Fibroblast of lung (primary cell): ENCODE measurements around the gene NUP93. TPM values are rescaled to one million over a fixed set of nuclear protein-coding genes. Genes with fewer than 3 reads are reported as not detected.

Source experiments
- DNase-seq, 2 donors: peaks; one replicate each; pipeline versions ENCODE4 v3.0.0 to v3.0.0-alpha.2; 2010; ENCODE audit warnings: low read depth in 2 of 2
- H2AFZ ChIP-seq: 2 replicates; pipeline ENCODE4 v1.5.1; 2012; ENCODE audit warnings: low read length, control low read depth, inconsistent platforms
- H3K27ac ChIP-seq: 2 replicates; pipeline ENCODE4 v1.5.1; 2011; ENCODE audit warnings: low read length, control low read depth; ENCODE audit not compliant: insufficient read depth
- H3K27me3 ChIP-seq: 2 replicates; pipeline ENCODE4 v1.5.1; 2011; ENCODE audit warnings: mild to moderate bottlenecking, low read length; ENCODE audit not compliant: control insufficient read depth, insufficient read depth
- H3K36me3 ChIP-seq: 2 replicates; pipeline ENCODE4 v1.5.1; 2011; ENCODE audit warnings: low read length; ENCODE audit not compliant: control insufficient read depth, insufficient read depth
- H3K4me1 ChIP-seq: 2 replicates; pipeline ENCODE4 v1.5.1; 2011; ENCODE audit warnings: low read length; ENCODE audit not compliant: control insufficient read depth, insufficient read depth; ENCODE audit errors: extremely low read depth
- H3K4me2 ChIP-seq: 2 replicates; pipeline ENCODE4 v1.5.1; 2011; ENCODE audit warnings: low read length, control low read depth; ENCODE audit not compliant: insufficient read depth; ENCODE audit errors: extremely low read depth
- H3K4me3 ChIP-seq, 4 experiments: fragments of 200-600 bp in 1 of 4; sonication (generic) in 1 of 4; replicated peaks in 1 of 4; 2 replicates each; pipeline ENCODE4 v1.5.1; 2011 to 2016; ENCODE audit warnings: low read length in 4 of 4, low read depth in 3 of 4, mild to moderate bottlenecking in 3 of 4, control low read depth in 2 of 4, inconsistent platforms in 1 of 4, mixed read lengths in 1 of 4; ENCODE audit not compliant: insufficient read depth in 1 of 4; ENCODE audit errors: control extremely low read depth in 1 of 4
- H3K79me2 ChIP-seq: 2 replicates; pipeline ENCODE4 v1.5.1; 2012; ENCODE audit warnings: mild to moderate bottlenecking, low read length, inconsistent platforms; ENCODE audit not compliant: control insufficient read depth, insufficient read depth
- H3K9ac ChIP-seq: 2 replicates; pipeline ENCODE4 v1.5.1; 2011; ENCODE audit warnings: mild to moderate bottlenecking, low read length, control low read depth; ENCODE audit not compliant: insufficient read depth
- H3K9me3 ChIP-seq: 2 replicates; pipeline ENCODE4 v1.5.1; 2012; ENCODE audit warnings: low read depth, low read length; ENCODE audit not compliant: control insufficient read depth, insufficient read depth
- H4K20me1 ChIP-seq: 2 replicates; pipeline ENCODE4 v1.5.1; 2011; ENCODE audit warnings: low read length; ENCODE audit not compliant: control insufficient read depth, insufficient read depth; ENCODE audit errors: extremely low read depth
- EZH2 ChIP-seq: IDR thresholded peaks from 2 replicates; pipeline ENCODE4 v1.5.1; 2012; ENCODE audit warnings: low read length, control low read depth, mild to moderate bottlenecking; ENCODE audit errors: missing control alignments
- polyA plus RNA-seq, 2 donors: library from polyadenylated mRNA; depleted of rRNA in 1 of 2; stranded (reverse) in 1 of 2; unstranded in 1 of 2; fragments of >200 nt; gene quantifications; 2 replicates each; pipeline ENCODE4 v1.2.1, GENCODE V29; 2011 to 2012; ENCODE audit warnings: missing spikeins in 1 of 2
- total RNA-seq: library from RNA; depleted of rRNA; stranded (reverse); fragments of >200 nt; gene quantifications from 2 replicates; pipeline ENCODE4 v1.2.1, GENCODE V29; 2014
- TF ChIP-seq, protein P1 (sequence below), 2 donors: IDR thresholded peaks in 1 of 2; conservative IDR thresholded peaks in 1 of 2; 1 replicate in 1 of 2; 2 replicates in 1 of 2; pipeline ENCODE4 v1.5.1; 2011 to 2012; ENCODE audit warnings: low read length in 2 of 2, control low read depth in 1 of 2, inconsistent platforms in 1 of 2, low read depth in 1 of 2, mild to moderate bottlenecking in 1 of 2

Gene NUP93
- total and polyA plus RNA-seq, 2 donors (not counting 1 experiment from before 2014, with no cell fraction given), result 37.6 to 42.9 TPM

DNA sequence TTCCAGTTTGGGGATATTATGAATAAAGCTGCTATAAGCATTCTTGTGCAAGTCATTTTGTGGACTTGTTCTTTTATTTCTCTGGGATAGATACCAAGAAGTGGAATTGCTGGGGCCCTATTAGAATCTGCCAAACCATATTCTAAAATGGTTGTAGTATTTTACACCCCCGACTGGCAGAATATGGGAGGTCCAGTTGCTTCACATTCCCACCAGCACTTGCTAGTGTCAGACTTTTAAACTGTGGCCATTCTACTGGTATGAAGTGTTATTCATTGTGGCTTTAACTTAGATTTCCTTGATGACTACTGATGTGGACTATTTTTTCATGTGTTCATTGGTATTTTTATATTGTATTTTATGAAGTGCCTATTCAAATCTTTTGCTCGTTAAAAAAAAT is 18.1 kb upstream of the NUP93 start:
- no peak overlapping the region for H3K27ac ChIP-seq
- no peak overlapping the region for H2AFZ ChIP-seq
- H3K4me1 ChIP-seq, result no peaks in the 10 kb centered on the region
- H3K9ac ChIP-seq, result no peak overlapping the region
- no peak overlapping the region for H3K4me2 ChIP-seq
- no peak overlapping the region for H3K4me3 ChIP-seq
- no peak for TF ChIP-seq EZH2
- TF ChIP-seq, protein P1, sequence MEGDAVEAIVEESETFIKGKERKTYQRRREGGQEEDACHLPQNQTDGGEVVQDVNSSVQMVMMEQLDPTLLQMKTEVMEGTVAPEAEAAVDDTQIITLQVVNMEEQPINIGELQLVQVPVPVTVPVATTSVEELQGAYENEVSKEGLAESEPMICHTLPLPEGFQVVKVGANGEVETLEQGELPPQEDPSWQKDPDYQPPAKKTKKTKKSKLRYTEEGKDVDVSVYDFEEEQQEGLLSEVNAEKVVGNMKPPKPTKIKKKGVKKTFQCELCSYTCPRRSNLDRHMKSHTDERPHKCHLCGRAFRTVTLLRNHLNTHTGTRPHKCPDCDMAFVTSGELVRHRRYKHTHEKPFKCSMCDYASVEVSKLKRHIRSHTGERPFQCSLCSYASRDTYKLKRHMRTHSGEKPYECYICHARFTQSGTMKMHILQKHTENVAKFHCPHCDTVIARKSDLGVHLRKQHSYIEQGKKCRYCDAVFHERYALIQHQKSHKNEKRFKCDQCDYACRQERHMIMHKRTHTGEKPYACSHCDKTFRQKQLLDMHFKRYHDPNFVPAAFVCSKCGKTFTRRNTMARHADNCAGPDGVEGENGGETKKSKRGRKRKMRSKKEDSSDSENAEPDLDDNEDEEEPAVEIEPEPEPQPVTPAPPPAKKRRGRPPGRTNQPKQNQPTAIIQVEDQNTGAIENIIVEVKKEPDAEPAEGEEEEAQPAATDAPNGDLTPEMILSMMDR (conservative IDR thresholded peaks at IDR 0.05 in 1 of 2, IDR thresholded peaks at IDR 0.05 in 1 of 2; ENCODE audit: low read depth in 1 of 2, low read length in 2 of 2), result no peak
- no peaks in the 10 kb centered on the region for H3K79me2 ChIP-seq
- H3K9me3 ChIP-seq, result no peaks in the 10 kb centered on the region
- no peaks in the 10 kb centered on the region for H3K27me3 ChIP-seq
- H4K20me1 ChIP-seq, result no peaks in the 10 kb centered on the region
- DNase-seq, result peak in 1 of 2 donors; percentile 11
- H3K36me3 ChIP-seq, result no peaks in the 10 kb centered on the region

DNA sequence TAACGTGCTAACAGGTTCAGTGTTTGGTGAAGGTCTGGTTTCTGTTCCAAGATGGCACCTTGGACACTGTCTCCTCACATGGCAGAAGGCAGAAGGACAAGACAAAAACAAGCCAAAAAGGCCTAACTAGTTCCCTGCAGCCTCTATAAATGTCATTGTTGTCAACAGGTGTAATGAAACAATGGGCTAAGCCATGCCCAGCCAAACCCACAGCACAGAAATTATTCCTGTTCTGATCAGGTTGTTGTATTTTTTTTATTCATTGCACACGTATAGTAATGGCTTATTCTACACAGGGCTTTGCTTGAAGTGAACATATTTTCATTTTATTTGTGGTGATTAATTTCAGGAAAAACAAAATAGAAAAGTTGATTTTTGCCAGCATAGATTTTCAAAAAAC is 16.1 kb upstream of the NUP93 start:
- H3K4me2 ChIP-seq, result no peak overlapping the region

GRCh38 chr16:56715126-56715525 is 14.8 kb upstream of the NUP93 start:
- Histone ChIP-seq H3K27ac (no peak overlapping the region), H3K4me2 (no peak overlapping the region), H3K36me3 (no peaks in the 10 kb centered on the region), H3K79me2 (no peaks in the 10 kb centered on the region), H3K4me1 (no peaks in the 10 kb centered on the region), H3K27me3 (no peaks in the 10 kb centered on the region), H3K9me3 (no peaks in the 10 kb centered on the region), H4K20me1 (no peaks in the 10 kb centered on the region), H2AFZ (no peak overlapping the region), H3K9ac (no peak overlapping the region), H3K4me3 (no peak overlapping the region)
- no peak for DNase-seq
- TF ChIP-seq, protein P1 (conservative IDR thresholded peaks at IDR 0.05 in 1 of 2, IDR thresholded peaks at IDR 0.05 in 1 of 2; ENCODE audit: low read depth in 1 of 2, low read length in 2 of 2), result no peak
- TF ChIP-seq EZH2, result no peak

More for the DNA sequence above, 16.1 kb upstream of the NUP93 start:
- H3K9me3 ChIP-seq, result no peaks in the 10 kb centered on the region
- H3K27ac ChIP-seq, result no peak overlapping the region
- H3K79me2 ChIP-seq, result no peaks in the 10 kb centered on the region
- H3K9ac ChIP-seq, result no peak overlapping the region
- no peaks in the 10 kb centered on the region for H4K20me1 ChIP-seq
- H3K4me1 ChIP-seq, result no peaks in the 10 kb centered on the region
- no peaks in the 10 kb centered on the region for H3K36me3 ChIP-seq
- H2AFZ ChIP-seq, result no peak overlapping the region
- TF ChIP-seq, protein P1 (conservative IDR thresholded peaks at IDR 0.05 in 1 of 2, IDR thresholded peaks at IDR 0.05 in 1 of 2; ENCODE audit: low read depth in 1 of 2, low read length in 2 of 2), result no peak
- TF ChIP-seq EZH2, result no peak
- no peak for DNase-seq
- no peaks in the 10 kb centered on the region for H3K27me3 ChIP-seq
- H3K4me3 ChIP-seq, result no peak overlapping the region
